ENCODE results near the gene S100A16.

The S100A16 gene, protein sequence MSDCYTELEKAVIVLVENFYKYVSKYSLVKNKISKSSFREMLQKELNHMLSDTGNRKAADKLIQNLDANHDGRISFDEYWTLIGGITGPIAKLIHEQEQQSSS

DNA sequence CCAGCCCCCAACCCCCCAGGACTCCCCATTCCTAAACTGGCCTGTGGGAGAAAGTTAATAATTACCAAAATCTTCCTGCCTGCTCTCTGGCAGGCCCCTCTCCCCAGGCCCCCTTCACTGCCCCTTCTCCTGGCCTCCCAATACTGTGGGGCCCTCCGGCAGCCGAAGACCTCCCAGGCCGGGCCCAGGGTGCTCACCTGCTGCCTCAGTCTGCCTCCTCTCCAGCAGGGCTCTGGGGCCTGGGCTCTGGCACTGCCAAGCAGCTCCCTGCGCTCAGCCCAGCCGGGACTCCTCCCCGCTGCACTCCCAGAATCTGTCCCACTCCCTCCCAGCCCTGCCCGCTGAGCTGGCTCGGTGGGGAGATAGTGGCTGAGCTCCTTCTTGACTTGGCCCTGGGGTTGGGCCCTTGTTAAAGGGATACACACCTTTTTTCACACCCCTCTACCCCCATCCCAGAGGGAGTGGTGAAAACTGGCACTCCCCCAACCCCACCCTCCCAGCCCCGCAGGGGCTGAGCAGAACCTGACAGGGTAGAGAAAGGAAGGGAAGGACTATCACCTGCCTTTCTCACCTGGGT is at the start of gene S100A16:
Gene S100A16 (minus strand): TSS at position 383 of the 577 bp plus-strand sequence. CDS start 4,986 bp downstream, outside the sequence.
- POLR2A ChIA-PET, result no interaction called here
- CTCF ChIA-PET, result interaction anchor here (3.2 to 9.1 kb wide), 2 partner anchors 14 to 42 kb away, joined by 16 to 136 read pairs; partner anchors contain the start of genes S100A1 and S100A13
- TF ChIP-seq, protein P1, sequence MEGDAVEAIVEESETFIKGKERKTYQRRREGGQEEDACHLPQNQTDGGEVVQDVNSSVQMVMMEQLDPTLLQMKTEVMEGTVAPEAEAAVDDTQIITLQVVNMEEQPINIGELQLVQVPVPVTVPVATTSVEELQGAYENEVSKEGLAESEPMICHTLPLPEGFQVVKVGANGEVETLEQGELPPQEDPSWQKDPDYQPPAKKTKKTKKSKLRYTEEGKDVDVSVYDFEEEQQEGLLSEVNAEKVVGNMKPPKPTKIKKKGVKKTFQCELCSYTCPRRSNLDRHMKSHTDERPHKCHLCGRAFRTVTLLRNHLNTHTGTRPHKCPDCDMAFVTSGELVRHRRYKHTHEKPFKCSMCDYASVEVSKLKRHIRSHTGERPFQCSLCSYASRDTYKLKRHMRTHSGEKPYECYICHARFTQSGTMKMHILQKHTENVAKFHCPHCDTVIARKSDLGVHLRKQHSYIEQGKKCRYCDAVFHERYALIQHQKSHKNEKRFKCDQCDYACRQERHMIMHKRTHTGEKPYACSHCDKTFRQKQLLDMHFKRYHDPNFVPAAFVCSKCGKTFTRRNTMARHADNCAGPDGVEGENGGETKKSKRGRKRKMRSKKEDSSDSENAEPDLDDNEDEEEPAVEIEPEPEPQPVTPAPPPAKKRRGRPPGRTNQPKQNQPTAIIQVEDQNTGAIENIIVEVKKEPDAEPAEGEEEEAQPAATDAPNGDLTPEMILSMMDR (IDR thresholded peaks at IDR 0.05; ENCODE audit: control extremely low read depth, extremely low read depth, low read depth, missing control alignments), result no peak
- peak; percentile 17 for DNase-seq (ENCODE audit: extremely low spot score)

DNA sequence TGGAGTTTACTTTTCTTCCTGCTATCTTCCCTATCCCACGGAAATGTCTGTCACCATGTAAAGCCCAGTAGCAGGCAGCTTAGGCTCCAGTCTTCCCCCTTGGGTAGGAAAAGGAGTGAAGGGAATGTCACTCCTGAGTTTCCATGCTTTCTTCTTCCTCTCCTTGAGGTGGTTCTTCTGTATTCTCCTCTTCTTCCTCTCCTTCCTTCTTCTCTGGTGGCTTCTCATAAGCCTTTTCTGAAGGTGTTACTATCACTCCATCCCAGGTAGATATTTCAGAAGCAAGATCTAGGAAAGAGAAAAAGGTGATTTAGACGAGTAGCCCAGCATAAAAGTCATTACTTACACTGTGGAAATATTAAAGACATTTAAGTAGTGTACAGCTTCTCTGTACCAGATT is 49.3 kb upstream of the S100A16 start:
- POLR2A ChIA-PET, result interaction anchor here (0.9 kb wide), 1 partner anchor 10 kb away, joined by 3 read pairs; no protein-coding TSS in a partner anchor
- no peak for DNase-seq (ENCODE audit: extremely low spot score)
- CTCF ChIA-PET, result interaction anchor here (1.0 kb wide), 1 partner anchor 10 kb away, joined by 3 read pairs; no protein-coding TSS in a partner anchor
- TF ChIP-seq, protein P1 (IDR thresholded peaks at IDR 0.05; ENCODE audit: control extremely low read depth, extremely low read depth, low read depth, missing control alignments), result no peak

DNA sequence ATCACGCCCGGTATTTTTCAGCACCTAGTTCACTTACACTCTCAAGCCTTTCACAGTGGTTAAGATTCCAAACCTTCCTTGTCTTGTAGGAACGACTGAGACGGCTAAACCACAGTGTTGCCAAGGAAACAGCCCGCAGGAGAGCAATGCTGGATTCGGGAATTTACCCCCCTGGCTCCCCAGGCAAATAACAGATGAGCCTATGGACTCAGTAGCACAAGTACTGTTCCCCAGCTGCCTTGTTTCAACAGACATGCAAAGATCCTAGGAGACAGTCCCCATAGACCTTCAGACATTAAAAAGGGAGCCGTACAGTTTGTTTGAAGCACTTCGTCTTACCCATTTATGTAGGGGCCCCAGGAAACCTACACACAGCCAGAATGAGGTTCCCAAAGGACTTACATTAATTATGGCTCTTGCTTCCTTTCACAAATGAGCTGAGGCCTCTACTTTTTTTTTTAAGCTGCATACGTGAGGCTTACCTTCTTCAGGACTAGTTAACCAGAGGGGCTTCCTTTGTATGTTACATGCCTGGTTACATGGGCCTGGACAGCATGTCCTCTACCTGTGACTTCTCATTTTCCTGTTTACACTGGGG is 48.3 kb upstream of the S100A16 start:
- TF ChIP-seq, protein P1 (IDR thresholded peaks at IDR 0.05; ENCODE audit: control extremely low read depth, extremely low read depth, low read depth, missing control alignments), result no peak
- ChIA-PET CTCF (no interaction called here), POLR2A (interaction anchor here (0.7 kb wide), 2 partner anchors 27 to 325 kb away, joined by 3 to 4 read pairs; partner anchors contain the start of genes CHTOP and RAB13)
- DNase-seq (ENCODE audit: extremely low spot score), result no peak

DNA sequence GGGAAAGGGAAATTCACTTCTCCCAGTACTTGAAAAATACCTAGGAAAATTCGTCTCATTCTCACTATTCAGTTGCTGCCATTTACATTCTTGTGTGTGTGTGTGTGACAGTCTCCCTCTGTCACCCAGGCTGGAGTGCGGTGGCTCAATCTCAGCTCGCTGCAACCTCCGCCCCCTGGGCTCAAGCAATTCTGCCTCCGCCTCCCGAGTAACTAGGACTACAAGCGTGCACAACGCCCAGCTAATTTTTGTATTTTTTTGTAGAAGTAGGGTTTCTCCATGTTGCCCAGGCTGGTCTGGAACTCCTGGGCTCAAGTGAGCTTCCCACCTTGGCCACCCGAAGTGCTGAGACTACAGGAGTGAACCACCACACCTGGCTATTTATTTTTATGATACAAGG is 46.7 kb upstream of the S100A16 start:
- POLR2A ChIA-PET, result interaction anchor here (1.9 kb wide), 1 partner anchor 11 kb away, joined by 7 read pairs; the partner anchor contains the start of gene ILF2
- CTCF ChIA-PET, result interaction anchor here (1.1 to 1.3 kb wide), 4 partner anchors 12 to 88 kb away, joined by 3 to 4 read pairs (median 3); no protein-coding TSS in a partner anchor
- TF ChIP-seq, protein P1 (IDR thresholded peaks at IDR 0.05; ENCODE audit: control extremely low read depth, extremely low read depth, low read depth, missing control alignments), result no peak
- DNase-seq (ENCODE audit: extremely low spot score), result no peak

DNA sequence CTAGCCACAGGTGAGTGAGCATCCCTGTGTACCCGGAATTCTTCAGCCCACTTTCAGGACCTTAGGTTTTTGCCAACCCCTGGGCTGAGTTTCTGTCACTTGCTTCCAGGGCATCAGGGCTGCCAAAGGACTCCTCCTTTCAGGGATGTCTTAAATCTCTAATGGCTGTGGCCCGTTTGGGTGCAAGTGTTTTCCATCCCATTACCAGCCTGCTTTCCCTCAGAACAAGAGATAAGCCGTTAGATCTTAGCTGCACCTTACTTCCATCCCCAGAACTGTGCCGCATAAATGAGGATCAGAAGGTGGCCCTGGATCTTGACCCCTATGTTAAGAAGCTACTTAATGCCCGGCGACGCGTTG is 46.2 kb upstream of the S100A16 start:
- ChIA-PET CTCF (interaction anchor here (1.0 to 1.3 kb wide), 6 partner anchors 8 to 87 kb away, joined by 3 to 4 read pairs (median 3); no protein-coding TSS in a partner anchor), POLR2A (interaction anchor here (1.5 to 1.9 kb wide), 2 partner anchors 11 to 25 kb away, joined by 4 to 7 read pairs; partner anchors contain the start of genes CHTOP and ILF2)
- DNase-seq (ENCODE audit: extremely low spot score), result no peak
- TF ChIP-seq, protein P1 (IDR thresholded peaks at IDR 0.05; ENCODE audit: control extremely low read depth, extremely low read depth, low read depth, missing control alignments), result no peak

DNA sequence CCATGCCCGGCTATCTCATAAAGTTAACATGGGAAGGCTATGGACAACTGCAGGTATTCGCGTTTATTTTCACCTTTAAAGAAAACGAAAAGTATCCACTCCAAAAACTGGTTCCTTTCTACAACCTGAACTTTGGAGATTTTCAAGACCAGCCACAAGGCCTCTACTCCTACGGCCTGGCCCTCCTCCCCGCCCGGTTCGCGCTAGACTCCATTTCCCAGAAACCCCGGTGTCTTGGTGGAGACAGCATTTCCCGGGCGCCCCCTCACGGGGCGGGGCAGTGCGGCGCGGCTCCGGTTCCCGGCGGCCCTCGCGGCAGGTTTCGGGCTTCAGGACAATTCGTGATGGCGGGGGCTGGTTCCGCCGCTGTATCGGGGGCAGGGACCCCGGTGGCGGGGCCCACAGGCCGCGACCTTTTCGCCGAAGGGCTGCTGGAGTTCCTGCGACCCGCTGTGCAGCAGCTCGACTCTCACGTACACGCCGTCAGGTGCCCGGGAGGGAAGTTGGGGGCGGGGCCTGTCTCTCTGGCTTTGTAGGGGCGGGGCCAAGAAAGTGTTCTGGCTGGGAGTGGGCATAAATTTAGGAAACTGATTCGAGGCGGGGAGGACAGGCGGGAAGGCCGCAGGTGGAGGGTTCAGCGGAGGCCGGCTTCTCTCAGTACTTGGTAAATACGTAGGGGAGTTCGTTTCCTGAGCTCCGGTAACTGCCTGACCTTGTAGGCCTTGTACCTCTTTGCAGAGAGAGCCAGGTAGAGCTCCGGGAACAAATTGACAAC is 45.6 kb upstream of the S100A16 start, which contains the start of gene SNAPIN:
Gene SNAPIN (plus strand): TSS at position 304 of the 775 bp plus-strand sequence. CDS start 41 bp downstream, at position 345.
- CTCF ChIA-PET, result interaction anchor here (1.0 to 1.3 kb wide), 6 partner anchors 8 to 87 kb away, joined by 3 to 4 read pairs (median 3); no protein-coding TSS in a partner anchor
- DNase-seq (ENCODE audit: extremely low spot score), result peak; percentile 93
- TF ChIP-seq, protein P1 (IDR thresholded peaks at IDR 0.05; ENCODE audit: control extremely low read depth, extremely low read depth, low read depth, missing control alignments), result no peak
- POLR2A ChIA-PET, result interaction anchor here (1.5 to 1.9 kb wide), 2 partner anchors 12 to 25 kb away, joined by 4 to 7 read pairs; partner anchors contain the start of genes CHTOP and ILF2

Data from GM10248 (cell line).